PFSK-1 (cell line): Measurements from ENCODE around the gene HAUS2.

Source experiments
- POLR2AphosphoS5 ChIP-seq: IDR thresholded peaks from 2 replicates; pipeline ENCODE4 v1.6.1; 2012; ENCODE audit warnings: low read depth, mild to moderate bottlenecking, control low read depth, low read length, moderate library complexity
- TAF1 ChIP-seq: IDR thresholded peaks from 2 replicates; pipeline ENCODE4 v1.6.1; 2012; ENCODE audit warnings: low read length, control low read depth, borderline replicate concordance; ENCODE audit not compliant: insufficient read depth

DNA sequence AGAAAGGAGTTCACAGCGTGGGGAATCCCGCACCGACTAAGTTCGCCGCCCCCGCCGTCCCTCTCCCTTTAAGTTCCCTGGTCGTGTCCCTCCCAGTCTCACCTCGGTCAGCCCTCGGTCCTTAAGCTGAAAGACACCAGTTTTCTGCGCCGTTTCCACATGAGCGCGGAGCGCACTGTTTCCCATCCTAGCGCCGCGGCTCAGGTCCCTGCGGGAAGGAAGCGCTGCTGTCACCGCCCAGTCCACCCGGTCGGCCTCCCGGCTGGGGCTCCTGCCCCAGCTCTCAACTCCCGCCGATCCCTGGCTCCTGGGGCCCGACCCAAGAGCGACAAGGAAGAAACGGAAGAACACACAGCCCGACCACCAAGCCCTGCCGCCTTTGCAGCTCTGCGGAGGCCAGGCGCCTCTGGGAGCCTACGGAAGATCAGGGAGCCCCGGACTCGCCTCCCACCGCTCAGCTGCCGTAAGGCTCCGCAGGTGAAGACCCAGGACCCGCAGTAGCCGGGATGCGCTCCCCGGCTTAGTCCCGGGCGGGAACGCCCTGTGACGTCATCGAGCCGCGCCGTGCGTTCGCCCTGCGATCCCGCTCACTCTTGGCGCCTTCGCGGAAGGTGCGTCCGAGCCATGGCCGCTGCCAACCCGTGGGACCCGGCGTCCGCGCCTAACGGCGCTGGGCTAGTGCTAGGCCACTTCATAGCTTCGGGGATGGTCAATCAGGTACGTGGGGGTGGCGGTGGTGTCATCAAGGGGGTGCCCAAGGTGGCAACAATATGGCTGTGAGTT is at the start of gene HAUS2, which contains the start of gene LRRC57:
- TF ChIP-seq TAF1, result peak; percentile 54; the same call in 1 of the 2 replicates
- peak; percentile 95 for TF ChIP-seq POLR2AphosphoS5
